Keratinocyte (primary cell): Measurements from ENCODE around the gene EPS8L2.

Source experiments
- EZH2 ChIP-seq: IDR thresholded peaks from one replicate; pipeline ENCODE4 v1.6.1; 2012; ENCODE audit warnings: inconsistent platforms, mild to moderate bottlenecking, low read length, moderate library complexity
- TF ChIP-seq, protein P1 (sequence below), 3 experiments: IDR thresholded peaks in 1 of 3; conservative IDR thresholded peaks in 1 of 3; optimal IDR thresholded peaks in 1 of 3; 2 replicates in 2 of 3; 3 replicates in 1 of 3; pipeline versions ENCODE3 to v1.5.1; 2011; ENCODE audit warnings: low read length in 3 of 3, mild to moderate bottlenecking in 3 of 3, moderate library complexity in 2 of 3, control low read depth in 1 of 3, inconsistent platforms in 1 of 3; ENCODE audit not compliant: insufficient read depth in 2 of 3; ENCODE audit errors: extremely low read depth in 1 of 3

DNA sequence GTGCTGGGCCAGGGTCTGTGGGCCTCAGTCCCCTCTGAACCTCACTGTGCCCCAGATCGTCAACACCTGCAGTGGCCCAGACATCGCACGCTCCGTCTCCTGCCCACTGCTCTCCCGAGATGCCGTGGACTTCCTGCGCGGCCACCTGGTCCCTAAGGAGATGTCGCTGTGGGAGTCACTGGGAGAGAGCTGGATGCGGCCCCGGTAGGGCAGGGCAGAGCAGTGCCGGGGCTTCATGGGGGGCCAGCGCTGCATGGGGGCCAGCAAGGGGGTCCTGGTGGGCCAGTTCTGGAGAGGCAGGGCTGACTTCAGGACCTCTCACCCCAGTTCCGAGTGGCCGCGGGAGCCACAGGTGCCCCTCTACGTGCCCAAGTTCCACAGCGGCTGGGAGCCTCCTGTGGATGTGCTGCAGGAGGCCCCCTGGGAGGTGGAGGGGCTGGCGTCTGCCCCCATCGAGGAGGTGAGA is 16.3 kb downstream of the EPS8L2 start:
- TF ChIP-seq, protein P1, sequence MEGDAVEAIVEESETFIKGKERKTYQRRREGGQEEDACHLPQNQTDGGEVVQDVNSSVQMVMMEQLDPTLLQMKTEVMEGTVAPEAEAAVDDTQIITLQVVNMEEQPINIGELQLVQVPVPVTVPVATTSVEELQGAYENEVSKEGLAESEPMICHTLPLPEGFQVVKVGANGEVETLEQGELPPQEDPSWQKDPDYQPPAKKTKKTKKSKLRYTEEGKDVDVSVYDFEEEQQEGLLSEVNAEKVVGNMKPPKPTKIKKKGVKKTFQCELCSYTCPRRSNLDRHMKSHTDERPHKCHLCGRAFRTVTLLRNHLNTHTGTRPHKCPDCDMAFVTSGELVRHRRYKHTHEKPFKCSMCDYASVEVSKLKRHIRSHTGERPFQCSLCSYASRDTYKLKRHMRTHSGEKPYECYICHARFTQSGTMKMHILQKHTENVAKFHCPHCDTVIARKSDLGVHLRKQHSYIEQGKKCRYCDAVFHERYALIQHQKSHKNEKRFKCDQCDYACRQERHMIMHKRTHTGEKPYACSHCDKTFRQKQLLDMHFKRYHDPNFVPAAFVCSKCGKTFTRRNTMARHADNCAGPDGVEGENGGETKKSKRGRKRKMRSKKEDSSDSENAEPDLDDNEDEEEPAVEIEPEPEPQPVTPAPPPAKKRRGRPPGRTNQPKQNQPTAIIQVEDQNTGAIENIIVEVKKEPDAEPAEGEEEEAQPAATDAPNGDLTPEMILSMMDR (optimal IDR thresholded peaks at IDR 0.05 in 1 of 3, IDR thresholded peaks at IDR 0.05 in 1 of 3, conservative IDR thresholded peaks at IDR 0.05 in 1 of 3; ENCODE audit: extremely low read depth in 1 of 3, insufficient read depth in 2 of 3, low read length in 3 of 3): no peak
- TF ChIP-seq EZH2: no peak
